ENCODE measurements around the gene CBX7.

Gene CBX7

DNA sequence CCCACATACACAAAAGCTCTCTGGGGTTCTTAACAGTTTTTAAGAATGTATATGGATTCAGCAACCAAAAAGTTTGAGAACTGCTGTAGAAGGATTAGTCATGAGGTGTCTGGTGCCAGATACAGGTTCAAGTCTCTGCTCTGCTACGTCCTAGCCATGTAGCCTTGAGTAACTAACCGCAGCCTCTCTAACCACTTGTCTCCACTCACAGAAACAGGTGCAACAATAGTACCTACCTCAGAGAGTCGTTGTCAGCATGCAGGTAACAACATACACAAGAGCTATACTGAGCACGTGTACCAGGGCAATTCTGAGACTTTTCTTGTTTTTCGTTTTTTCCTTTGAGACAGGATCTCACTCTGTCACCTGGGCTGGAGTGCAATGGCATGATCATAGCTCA, 26.9 kb downstream of the CBX7 start:
- no peak for DNase-seq (ENCODE audit: low read depth in 2 of 2)

DNA sequence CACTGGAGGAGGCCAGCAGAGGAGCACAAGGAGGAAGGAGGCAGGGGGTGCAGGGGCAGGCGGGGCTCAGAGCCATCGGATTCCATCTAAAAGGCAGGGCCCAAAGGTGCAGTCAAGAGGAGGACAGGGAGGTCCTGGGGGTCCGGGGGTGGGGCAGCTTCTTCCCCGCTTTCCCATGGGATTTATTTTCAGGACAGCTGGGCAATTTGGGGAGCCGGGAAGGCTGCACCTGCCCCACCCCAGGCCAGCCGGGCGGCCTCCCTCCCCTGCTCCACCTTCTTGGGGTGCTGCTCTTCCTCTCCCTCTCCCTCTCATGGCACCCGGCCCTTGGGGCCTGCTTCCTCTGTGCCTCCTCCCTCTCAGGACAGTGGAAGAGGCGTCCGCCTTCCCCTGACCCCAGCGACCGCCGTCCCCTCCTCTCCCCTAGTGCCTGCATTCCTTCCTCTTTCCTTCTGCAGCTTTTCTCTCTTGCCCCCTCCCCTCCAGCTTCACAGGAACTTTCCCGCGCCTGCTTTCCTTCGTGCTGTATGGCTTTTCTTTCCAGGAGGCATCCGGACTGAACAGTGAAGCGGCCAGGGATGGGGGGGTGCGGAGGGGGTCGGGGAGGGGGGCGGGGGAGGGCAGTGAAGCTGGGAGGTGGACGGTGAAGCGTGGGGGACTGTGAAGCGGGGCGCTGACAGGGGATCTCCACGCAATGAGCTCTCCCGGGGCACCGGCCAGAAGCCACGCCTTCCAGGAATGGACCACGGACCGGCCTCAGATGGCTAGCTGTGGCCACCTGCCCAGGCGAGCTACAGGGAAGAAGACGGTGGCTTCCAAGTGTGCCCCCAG, 28.5 kb downstream of the CBX7 start:
- DNase-seq (ENCODE audit: low read depth in 2 of 2) = no peak

DNA sequence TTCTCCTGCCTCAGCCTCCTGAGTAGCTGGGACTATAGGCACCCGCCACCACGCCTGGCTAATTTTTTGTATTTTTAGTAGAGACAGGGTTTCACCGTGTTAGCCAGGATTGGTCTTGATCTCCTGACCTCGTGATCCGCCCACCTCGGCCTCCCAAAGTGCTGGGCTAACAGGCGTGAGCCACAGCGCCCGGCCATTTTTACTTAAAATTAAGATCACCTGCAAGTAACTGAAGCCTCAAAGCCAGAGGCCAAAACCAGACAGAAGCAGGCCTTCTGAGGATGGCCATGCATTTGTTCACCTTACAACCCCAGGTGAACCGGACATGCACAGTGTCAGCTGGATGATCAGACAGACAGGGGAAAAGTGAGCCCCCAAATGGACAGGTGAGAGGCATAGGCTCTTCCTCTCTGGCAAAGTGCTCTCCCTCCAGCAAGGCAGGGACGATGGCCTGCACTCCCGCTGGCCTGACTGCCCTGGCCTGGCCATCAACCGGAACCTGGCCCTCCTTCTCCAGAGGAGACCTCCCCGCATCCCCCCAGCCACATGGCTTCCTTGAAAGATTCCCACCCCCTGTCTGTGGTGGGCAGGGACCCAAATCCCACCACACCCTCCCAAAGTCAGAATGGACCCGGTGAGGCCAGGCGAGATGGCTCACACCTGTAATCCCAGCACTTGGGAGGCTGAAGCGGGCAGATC, 29.6 kb downstream of the CBX7 start:
- DNase-seq (ENCODE audit: low read depth in 2 of 2) = no peak

DNA sequence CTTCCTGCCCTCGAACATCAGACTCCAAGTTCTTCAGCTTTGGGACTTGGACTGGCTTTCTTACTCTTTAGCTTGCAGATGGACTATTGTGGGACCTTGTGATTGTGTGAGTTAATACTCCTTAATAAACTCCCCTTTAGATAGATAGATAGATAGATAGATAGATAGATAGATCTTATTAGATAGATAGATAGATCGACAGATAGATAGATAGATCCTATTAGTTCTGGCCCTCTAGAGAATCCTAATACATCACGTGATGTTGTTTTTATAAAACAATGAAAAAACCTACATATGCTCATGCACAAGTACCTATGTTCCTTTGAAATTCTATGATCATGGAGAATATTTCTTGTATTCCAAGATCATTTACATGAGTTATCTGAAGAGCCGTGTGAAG, 31.5 kb downstream of the CBX7 start:
- DNase-seq (ENCODE audit: low read depth in 2 of 2) = no peak

DNA sequence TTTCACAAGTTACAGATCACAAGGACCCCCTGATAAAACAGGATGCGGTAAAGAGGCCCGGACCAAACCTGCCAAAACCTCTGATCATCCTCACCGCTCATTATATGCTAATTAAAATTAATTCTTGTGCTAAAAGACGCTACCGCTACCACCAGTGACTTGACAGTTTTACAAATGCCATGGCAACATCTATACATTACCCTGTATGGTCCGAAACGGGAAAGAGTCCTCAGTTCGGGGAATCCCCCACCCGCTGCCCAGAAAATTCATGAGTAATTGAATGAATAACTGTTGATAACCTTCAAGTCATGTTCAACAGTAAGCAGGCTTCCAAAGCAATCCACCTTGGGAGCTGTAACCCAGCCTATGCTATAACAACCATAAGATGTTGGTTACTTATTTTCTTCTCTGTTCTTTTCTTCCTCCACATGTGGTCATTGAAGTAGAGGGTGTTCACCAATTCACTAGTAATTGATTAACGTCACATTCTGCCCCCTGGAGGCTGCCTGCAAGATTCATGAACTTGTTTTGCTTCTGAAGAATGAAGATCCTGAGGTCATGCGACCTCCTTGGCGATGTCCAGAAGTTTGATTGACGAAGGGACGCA, 34.8 kb downstream of the CBX7 start:
- peak; percentile 47 to 57 for DNase-seq (ENCODE audit: low read depth in 2 of 2)

DNA sequence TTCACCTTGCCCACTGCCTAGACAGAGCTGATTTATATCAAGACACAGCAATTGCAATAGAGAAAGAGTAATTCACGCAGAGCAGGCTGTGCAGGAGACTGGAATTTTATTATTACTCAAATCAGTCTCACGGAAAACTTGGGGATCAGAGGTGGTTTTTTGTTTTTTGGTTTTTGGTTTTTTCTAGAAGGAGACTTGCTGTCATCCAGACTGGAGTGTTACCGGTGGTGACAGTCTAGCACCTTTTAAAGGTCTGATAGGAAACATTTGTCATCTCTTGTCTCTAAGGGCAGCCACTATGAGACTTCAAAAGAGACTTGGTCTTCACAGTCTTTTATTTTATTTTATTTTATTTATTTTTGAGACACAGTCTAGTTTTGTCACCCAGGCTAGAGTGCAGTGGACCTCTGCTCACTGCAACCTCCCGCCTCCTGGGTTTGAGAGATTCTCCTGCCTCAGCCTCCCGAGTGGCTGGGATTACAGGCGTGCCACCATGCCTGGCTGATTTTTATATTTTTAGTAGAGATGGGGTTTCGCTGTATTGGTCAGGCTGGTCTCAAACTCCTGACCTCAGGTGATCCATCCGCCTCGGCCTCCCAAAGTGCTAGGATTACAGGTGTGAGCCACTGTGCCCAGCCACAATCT, 36.4 kb downstream of the CBX7 start:
- no peak for DNase-seq (ENCODE audit: low read depth in 2 of 2)

DNA sequence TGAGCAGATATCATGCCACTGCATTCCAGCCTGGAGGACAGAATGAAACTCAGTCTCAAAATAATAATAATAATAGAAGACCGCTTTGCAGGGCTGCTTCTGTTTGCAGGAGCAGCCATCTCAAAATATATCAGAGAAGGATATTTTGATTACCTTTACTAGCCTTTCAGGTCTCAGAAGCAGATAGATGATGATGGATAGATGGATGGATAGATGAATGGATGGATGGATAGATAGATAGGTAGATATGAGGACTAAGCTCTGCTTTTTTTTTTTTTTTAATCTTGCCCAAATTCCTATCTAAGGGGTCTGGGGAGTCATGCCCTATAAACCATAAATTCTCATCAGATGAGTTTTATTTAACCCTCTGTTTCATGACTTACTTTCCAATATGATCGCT, 36.9 kb downstream of the CBX7 start:
- no peak for DNase-seq (ENCODE audit: low read depth in 2 of 2)

DNA sequence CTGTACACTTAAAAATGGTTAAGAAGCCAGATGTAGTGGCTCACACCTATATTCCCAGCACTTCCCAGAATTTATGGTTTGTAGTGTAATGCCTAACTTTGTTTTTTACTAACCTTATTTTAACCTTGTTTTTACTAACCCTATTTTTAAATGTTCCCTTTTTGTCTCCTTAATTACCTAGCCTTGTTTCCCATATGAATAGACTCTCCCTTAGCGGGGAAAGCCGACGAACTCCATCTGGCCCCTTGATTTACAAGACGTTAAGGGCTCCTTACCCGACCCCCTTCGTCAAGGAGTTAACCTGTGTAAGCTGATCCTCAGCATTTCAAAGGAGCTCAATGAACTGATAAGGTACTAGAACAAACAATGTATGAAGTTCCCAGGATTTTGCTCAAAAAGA, 38.4 kb downstream of the CBX7 start:
- DNase-seq (ENCODE audit: low read depth in 2 of 2) = no peak

DNA sequence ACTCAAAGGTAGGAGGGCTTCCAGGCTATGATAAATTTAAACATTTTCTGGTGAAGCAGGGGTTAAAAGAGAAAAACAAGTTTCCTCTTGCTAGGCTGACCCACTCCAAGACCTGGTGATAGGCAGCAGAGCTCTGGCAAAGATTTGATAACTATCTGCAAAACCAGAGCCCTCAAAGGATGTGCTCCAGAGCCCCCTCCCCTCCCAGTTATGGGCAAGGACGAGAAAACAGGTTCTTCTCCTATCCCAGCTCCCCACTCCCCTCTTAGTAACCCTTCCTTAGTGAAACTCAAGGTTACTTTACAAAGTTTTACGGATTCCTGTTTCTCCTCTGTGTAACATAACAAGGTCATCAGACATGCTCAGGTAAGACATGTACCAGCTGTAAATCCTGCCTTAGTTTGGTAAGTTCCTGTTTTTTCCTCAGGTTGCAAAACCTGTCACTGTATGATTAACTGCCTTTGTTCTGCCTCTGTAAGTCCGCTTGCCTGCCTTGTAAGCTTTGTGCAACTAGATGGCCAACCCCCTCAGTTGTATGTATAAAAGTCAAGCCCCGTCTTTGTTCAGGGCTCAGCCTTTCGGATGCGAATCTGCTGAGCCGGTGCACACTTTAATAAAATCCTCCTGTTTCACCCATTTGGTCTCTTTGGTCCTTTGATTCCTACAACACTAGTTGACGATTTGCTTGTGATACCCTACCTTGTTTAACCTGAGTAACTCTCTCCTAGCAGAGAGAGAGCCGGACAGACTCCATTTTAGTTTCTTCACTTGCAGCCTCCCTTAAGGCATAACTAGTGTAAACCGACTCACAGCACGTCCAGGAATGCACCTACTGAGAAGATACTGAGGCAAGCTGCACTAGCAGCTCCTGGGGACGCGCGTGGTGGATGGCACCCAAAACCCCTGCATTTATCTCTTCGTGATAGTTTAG, 41.6 kb downstream of the CBX7 start:
- DNase-seq (ENCODE audit: low read depth in 2 of 2) = no peak

DNA sequence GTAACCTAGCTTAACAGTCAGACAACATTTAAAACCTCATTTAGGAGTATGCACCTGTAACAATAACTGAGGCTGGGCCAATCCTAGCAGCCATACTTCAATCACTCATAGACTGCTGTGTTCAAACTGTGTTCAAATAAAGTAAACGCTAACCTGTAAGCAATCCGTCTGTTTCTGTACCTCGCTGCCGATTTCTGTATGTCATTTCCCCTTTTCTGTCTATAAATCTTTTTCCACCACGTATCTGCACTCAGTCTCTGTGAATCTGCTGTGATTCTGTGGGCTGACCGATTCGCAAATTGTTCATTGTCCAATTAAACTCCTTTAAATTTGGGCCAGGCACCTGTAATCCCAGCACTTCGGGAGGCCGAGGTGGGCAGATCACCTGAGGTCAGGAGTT, 43.1 kb downstream of the CBX7 start:
- DNase-seq (ENCODE audit: low read depth in 2 of 2) = no peak

DNA sequence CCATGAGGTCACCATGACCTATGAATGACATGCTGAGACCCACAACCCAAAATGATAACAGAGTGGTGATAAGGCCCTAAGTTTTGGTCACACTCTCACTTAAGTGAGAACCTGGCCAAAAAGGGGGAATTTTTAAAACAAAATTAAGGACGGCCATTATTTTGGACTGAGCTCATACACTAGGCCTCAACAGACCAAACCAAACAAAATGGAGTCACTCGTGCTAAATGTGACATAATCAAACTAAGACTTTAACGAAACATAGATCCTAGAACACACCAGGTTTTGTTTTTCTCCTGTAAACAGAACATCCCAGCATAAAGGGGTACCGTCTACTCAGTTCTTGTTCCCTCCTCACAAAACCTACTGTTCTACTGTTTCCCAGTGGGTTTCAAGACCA, 44.0 kb downstream of the CBX7 start:
- no peak for DNase-seq (ENCODE audit: low read depth in 2 of 2)

DNA sequence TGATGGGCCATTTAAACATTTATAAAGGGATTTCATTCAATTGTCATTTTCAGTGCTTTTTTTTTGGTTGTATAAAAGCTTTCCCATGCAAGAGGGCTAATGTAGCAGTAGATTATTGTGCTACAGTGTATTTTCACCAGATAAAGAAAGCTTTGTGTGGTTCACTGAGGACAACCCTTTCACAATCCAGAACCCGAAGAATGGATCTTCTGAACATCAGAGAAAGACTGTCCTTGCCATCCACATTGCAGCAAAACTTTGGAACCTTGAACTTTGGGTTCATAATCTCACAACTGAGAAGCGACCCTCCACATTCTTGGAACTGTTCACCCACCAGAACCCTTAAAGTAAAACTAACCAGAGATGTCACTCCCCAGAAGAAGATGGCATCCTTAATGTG, 46.2 kb downstream of the CBX7 start:
- DNase-seq (ENCODE audit: low read depth in 2 of 2) = no peak

DNA sequence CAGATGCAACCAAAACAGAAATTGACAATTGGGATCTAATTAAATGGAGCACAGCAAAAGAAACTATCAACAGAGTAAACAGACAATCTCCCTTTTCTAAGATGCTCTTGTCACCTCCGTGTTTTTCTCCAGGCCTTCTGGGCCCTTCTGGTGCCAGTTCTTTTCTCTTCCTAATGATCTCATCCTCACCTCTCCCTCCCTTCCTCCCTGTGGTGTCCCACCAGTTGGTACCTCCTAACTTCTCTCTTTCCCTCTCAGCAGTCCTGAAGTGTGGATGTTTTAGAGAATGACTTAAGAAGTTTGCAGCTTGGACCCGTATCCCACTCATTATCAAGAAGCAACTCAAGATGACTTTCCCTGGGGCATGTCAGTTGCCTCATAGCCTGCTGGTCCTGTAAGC, 49.0 kb downstream of the CBX7 start:
- DNase-seq (ENCODE audit: low read depth in 2 of 2) = no peak

DNA sequence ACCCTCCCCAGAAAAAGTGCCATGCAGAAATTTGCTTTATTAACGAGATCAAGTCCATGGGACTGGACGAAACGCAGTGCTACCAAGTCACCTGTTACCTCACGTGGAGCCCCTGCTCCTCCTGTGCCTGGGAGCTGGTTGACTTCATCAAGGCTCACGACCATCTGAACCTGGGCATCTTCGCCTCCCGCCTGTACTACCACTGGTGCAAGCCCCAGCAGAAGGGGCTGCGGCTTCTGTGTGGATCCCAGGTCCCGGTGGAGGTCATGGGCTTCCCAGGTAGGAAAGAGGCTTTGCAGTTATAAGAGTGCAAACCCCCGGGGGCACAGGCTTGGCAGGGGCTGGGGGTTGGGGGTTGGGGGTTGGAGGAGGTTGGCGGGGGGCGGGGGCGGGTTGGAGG, 51.3 kb downstream of the CBX7 start:
- no peak for DNase-seq (ENCODE audit: low read depth in 2 of 2)

DNA sequence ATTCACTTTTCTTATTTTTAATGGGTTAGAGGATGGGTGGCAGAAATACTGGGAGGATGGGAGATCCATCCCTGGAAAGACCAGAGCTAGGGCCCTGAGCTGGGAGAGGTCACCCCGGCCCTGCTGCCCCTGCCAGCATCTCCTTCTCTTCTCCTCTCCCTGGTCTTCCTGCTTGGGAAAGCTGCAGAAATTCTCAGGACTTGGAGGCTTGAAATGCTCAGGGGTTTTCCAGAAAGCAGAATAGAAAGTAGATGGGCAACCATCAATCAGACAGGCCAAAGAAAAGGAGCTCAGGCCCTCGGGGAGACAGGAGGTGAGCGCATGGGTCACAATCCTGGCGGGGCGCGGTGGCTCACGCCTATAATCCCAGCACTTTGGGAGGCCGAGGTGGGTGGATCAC, 53.9 kb downstream of the CBX7 start:
- no peak for DNase-seq (ENCODE audit: low read depth in 2 of 2)

DNA sequence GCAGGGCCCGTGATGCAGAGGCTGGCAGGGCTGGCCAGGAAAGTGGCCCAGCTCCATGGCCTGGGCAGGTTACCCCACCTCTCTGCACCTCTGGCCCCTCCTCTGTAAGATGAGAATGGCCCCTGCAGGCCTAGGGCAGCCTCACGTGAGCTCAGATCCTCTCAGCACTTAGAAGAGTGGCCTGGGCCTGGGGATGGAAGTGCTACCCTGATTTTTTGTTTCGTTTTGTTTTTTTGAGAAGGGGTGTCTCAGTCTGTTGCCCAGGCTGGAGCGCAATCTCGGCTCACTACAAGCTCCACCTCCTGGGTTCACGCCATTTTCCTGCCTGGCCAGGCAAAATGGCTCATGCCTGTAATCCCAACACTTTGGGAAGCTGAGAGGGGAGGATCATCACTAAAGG, 54.5 kb downstream of the CBX7 start:
- no peak for DNase-seq (ENCODE audit: low read depth in 2 of 2)

DNA sequence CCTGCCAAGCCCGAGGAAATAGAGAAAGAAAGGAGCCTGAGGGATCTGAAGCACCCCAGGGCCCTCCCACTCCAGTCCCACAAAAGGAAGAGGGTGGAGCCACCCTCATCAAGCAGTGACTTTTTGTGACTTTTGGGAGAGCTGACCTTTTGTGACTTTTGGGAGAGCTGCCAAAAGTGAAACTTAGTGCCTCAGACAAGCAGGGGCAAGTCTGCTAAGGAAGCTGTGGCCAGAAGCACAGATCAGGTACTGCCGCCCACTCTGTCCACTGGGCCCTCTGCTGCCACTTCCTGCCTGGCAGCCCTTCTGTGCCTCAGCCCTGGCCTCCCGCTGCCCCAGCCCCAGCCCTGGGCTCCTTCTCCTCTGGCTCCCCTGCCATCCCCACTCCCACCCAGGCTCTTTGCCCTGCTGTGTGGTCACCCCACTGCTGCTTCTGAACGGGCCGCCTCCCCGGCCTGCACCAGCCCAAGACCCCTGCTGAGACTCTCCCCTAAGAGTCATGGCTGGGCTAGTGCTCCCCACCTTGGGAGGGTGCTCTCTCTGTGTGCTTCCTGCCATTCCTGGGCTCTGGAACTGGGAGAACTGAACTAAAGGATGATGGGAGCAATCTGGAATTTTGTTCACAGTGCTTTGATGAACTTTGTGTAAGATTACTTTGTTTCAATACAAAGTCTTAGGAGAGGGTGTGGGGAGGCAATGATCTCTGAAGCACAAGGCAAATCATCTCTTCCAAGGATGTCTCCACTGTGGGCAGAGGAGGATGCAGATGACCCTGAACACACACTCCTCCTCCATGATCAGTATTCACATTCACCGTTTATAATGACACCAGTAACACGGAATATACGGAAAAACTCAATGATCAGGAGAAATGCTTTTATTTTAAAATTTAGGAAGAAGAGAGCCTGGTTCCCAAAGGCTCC, 55.1 kb downstream of the CBX7 start, which contains the start of gene APOBEC3H:
Gene APOBEC3H, plus strand, starts transcription at position 147 of the 923 bp plus-strand sequence. CDS start 3,035 bp downstream, outside the sequence.
- peak in 1 of 2 donors; percentile 28 for DNase-seq (ENCODE audit: low read depth in 2 of 2)

DNA sequence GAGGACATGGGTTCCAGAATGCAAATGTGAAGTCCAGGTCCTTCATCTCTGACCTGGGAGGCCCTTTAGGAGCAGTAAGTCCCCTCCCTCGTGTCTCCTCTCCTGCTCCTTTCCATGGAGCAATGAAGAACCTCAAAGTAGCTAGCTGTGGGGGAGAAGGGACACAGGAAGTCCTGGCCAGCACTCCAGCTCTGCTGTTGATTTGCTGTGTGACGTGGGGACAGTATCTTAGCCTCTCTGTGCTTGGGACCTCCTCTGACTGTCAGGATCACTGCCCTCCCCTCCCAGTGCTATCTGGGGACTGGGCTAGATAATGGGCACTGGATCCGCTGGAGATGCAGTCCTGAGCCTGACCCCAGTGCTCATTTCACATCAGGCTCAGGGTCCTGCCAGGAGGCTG, 56.5 kb downstream of the CBX7 start:
- no peak for DNase-seq (ENCODE audit: low read depth in 2 of 2)

DNA sequence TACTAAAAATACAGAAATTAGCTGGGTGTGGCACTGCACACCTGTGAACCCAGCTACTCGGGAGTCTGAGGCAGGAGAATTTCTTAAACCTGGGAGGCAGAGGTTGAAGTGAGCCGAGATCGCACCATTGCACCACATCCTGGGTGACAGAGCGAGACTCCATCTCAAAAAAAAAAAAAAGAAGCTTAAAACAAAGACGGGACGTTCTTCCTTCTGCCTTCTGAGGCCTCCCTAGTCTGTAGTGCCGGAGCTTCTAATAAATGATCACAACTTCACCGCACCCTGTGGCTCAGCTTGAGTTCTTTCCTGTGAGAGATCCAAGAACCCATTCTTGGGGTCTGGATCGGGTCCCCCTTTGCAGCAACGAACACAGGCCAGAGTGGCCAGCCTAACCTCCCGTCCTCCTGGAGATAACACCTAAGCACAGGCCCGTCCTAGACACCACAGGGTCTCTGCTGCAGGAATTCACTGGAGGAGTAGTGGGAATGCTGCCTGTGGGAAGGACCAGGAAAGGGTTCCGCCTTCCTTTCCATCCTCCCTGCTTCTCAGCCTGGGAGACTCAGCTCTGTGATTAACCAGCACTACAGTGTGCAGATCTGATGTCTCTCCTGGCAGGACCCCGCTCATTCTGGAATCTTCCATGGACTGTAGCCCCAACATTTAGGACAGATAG, 57.6 kb downstream of the CBX7 start:
- no peak for DNase-seq (ENCODE audit: low read depth in 2 of 2)
